ENCODE data around the gene PROC.

DNA sequence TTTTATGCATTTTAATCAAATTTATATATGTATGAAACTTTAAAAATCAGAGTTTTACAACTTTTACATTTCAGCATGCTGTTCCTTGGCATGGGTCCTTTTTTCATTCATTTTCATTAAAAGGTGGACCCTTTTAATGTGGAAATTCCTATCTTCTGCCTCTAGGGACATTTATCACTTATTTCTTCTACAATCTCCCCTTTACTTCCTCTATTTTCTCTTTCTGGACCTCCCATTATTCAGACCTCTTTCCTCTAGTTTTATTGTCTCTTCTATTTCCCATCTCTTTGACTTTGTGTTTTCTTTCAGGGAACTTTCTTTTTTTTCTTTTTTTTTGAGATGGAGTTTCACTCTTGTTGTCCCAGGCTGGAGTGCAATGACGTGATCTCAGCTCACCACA lies 5.7 kb downstream of the PROC start:
- no peak for TF ChIP-seq MXI1 (IDR thresholded peaks at IDR 0.05; ENCODE audit: borderline replicate concordance, low read depth, low read length)
- TF ChIP-seq, protein P1, sequence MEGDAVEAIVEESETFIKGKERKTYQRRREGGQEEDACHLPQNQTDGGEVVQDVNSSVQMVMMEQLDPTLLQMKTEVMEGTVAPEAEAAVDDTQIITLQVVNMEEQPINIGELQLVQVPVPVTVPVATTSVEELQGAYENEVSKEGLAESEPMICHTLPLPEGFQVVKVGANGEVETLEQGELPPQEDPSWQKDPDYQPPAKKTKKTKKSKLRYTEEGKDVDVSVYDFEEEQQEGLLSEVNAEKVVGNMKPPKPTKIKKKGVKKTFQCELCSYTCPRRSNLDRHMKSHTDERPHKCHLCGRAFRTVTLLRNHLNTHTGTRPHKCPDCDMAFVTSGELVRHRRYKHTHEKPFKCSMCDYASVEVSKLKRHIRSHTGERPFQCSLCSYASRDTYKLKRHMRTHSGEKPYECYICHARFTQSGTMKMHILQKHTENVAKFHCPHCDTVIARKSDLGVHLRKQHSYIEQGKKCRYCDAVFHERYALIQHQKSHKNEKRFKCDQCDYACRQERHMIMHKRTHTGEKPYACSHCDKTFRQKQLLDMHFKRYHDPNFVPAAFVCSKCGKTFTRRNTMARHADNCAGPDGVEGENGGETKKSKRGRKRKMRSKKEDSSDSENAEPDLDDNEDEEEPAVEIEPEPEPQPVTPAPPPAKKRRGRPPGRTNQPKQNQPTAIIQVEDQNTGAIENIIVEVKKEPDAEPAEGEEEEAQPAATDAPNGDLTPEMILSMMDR (conservative IDR thresholded peaks at IDR 0.05; ENCODE audit: low read depth, low read length): no peak
- TF ChIP-seq CEBPB (IDR thresholded peaks at IDR 0.05; ENCODE audit: low read depth, low read length): no peak
- no peak for TF ChIP-seq FOS (IDR thresholded peaks at IDR 0.05; ENCODE audit: low read depth, low read length)
- TF ChIP-seq, protein P2, sequence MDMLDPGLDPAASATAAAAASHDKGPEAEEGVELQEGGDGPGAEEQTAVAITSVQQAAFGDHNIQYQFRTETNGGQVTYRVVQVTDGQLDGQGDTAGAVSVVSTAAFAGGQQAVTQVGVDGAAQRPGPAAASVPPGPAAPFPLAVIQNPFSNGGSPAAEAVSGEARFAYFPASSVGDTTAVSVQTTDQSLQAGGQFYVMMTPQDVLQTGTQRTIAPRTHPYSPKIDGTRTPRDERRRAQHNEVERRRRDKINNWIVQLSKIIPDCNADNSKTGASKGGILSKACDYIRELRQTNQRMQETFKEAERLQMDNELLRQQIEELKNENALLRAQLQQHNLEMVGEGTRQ (IDR thresholded peaks at IDR 0.05; ENCODE audit: low read depth, low read length): no peak

All from IMR-90 (cell line).